HL-60/S4 treated with retinoic acid at 250 ng/mL for 4 days and 3 days (cell line): ENCODE results near the gene UBE2C.

Experiments used
- in situ Hi-C: fragments of 300-500 bp; cut with MboI; formaldehyde crosslinking; loops from 2 replicates; pipeline ENCODE4 v1.7.0; 2022; ENCODE audit warnings: low sequenced_read_pairs

Gene UBE2C

GRCh38 chr20:45796337-45797065 lies 15.9 kb upstream of the UBE2C start:
- in situ Hi-C loops: loop anchor here (25.0 kb wide), 1 partner anchor 566 kb away; no protein-coding TSS in a partner anchor

- in situ Hi-C loops: loop anchor here (25.0 kb wide), 1 partner anchor 565 kb away; no protein-coding TSS in a partner anchor
Observed at GRCh38 chr20:45797510-45797909, 14.9 kb upstream of the UBE2C start.

GRCh38 chr20:45797955-45798354 lies 14.5 kb upstream of the UBE2C start:
- in situ Hi-C loops: loop anchor here (25.0 kb wide), 1 partner anchor 564 kb away; no protein-coding TSS in a partner anchor

- in situ Hi-C loops: loop anchor here (25.0 kb wide), 1 partner anchor 563 kb away; no protein-coding TSS in a partner anchor
Observed at GRCh38 chr20:45798935-45799642, 13.4 kb upstream of the UBE2C start.

GRCh38 chr20:45801851-45802250 lies 10.6 kb upstream of the UBE2C start:
- in situ Hi-C loops: no loop called here

GRCh38 chr20:45810191-45810970 lies 2.1 kb upstream of the UBE2C start:
- in situ Hi-C loops: no loop called here

- in situ Hi-C loops: no loop called here
Observed at GRCh38 chr20:45813006-45813340, 529 bp downstream of the UBE2C start.

- in situ Hi-C loops: no loop called here
Observed at GRCh38 chr20:45813489-45813888, 1.0 kb downstream of the UBE2C start.

- in situ Hi-C loops: no loop called here
Observed at GRCh38 chr20:45814314-45814713, 1.9 kb downstream of the UBE2C start.

GRCh38 chr20:45816951-45817350 lies 4.5 kb downstream of the UBE2C start:
- in situ Hi-C loops: no loop called here

- in situ Hi-C loops: no loop called here
Observed at GRCh38 chr20:45817376-45818194, 5.1 kb downstream of the UBE2C start.

GRCh38 chr20:45818239-45818638 lies 5.8 kb downstream of the UBE2C start:
- in situ Hi-C loops: no loop called here

- in situ Hi-C loops: no loop called here
Observed at GRCh38 chr20:45819466-45819865, 7.0 kb downstream of the UBE2C start.

- in situ Hi-C loops: no loop called here
Observed at GRCh38 chr20:45821947-45822346, 9.5 kb downstream of the UBE2C start.

- in situ Hi-C loops: no loop called here
Observed at GRCh38 chr20:45822857-45823256, 10.4 kb downstream of the UBE2C start.

- in situ Hi-C loops: no loop called here
Observed at GRCh38 chr20:45823949-45824835, 11.7 kb downstream of the UBE2C start.

- in situ Hi-C loops: no loop called here
Observed at GRCh38 chr20:45826381-45827019, 14.1 kb downstream of the UBE2C start.

GRCh38 chr20:45827030-45827652 lies 14.7 kb downstream of the UBE2C start, which contains the start of gene TNNC2:
Gene TNNC2 (minus strand): TSS chr20:45827312. CDS start chr20:45827248, 64 bp downstream.
- in situ Hi-C loops: no loop called here

- in situ Hi-C loops: no loop called here
Observed at GRCh38 chr20:45827712-45828111, 15.3 kb downstream of the UBE2C start.
